Panc1 (cell line): ENCODE data around the gene RRP7A.
"Not testable (repeated sequence)": the region's sequence is repeated elsewhere in the genome, so short reads cannot be mapped to it uniquely, and the experiment has no call there.

Source experiments
- CTCF ChIP-seq: fragments of 450-650 bp; IDR thresholded peaks from 2 replicates; pipeline ENCODE4 v1.5.1; 2017; ENCODE audit warnings: mild to moderate bottlenecking
- POLR2AphosphoS5 ChIP-seq: IDR thresholded peaks from 2 replicates; pipeline ENCODE4 v1.6.1; 2012; ENCODE audit warnings: mild to moderate bottlenecking, low read depth, low read length, moderate library complexity
- REST ChIP-seq, 2 experiments: IDR thresholded peaks; 2 replicates each; pipeline ENCODE4 v1.6.1; 2011 to 2012; ENCODE audit warnings: low read depth in 2 of 2, control low read depth in 1 of 2, low read length in 1 of 2, mild to moderate bottlenecking in 1 of 2, moderate library complexity in 1 of 2; ENCODE audit not compliant: insufficient read depth in 1 of 2
- SIN3A ChIP-seq: IDR thresholded peaks from 2 replicates; pipeline ENCODE4 v1.6.1; 2012; ENCODE audit warnings: low read depth, mild to moderate bottlenecking, low read length, moderate library complexity, borderline replicate concordance; ENCODE audit not compliant: insufficient read depth
- TCF7L2 ChIP-seq: IDR thresholded peaks from 2 replicates; pipeline ENCODE4 v1.6.1; 2011; ENCODE audit warnings: mild to moderate bottlenecking, low read depth, low read length, inconsistent platforms

- TF ChIP-seq CTCF; POLR2AphosphoS5; SIN3A; TCF7L2; REST (IDR thresholded peaks at IDR 0.05; ENCODE audit: insufficient read depth in 1 of 2, low read depth in 2 of 2, low read length in 1 of 2): not testable (repeated sequence)
Measured at GRCh38 chr22:42548126-42548525, 28.5 kb upstream of the RRP7A start.
